Measurements from ENCODE around the gene MRAP2. TPM values are rescaled to one million over a fixed set of nuclear protein-coding genes. Genes with fewer than 3 reads are reported as not detected.
"Not testable (repeated sequence)": the region's sequence is repeated elsewhere in the genome, so short reads cannot be mapped to it uniquely, and the experiment has no call there.

MRAP2 gene
- polyA plus RNA-seq, 1 donor from 2014 or later, result 1.0 TPM

DNA sequence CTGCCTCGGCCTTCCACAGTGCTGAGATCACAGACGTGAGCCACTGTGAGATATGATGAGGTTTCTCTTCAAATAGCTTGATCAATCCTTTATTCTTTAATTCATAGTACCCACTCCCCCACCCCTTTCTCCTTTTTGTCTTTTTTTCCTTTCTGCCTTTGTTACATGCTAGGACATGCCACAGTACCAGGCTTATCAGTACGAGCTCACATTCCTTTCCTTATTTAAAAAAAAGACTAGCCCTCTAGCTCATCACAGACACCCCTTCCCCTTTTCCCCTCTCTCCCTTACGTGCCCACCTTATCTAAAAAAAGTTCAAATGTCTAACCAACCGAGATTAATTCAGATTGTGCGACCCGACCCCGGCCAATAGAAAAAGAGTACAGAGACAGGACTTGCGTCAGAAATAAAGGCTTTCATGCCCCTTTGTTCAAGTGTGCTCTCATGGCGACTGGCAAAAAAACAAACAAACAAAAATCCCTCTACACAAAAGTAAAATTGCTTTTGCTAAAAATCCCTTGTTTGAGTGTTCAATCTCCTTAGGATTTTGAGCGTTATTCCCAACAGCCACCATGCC lies 49.2 kb downstream of the MRAP2 start:
- Histone ChIP-seq H3K27ac (ENCODE audit: low read length) (no peak overlapping the region), H3K36me3 (ENCODE audit: insufficient read depth, low read length) (no peaks in the 10 kb centered on the region), H3K9me3 (ENCODE audit: low read length) (no peaks in the 10 kb centered on the region), H2AFZ (ENCODE audit: low read depth, low read length) (no peak overlapping the region), H3K4me2 (ENCODE audit: low read length) (no peak overlapping the region), H3K9me2 (ENCODE audit: insufficient read depth, low read length) (no peaks in the 10 kb centered on the region), H4K20me1 (ENCODE audit: insufficient read depth) (no peaks in the 10 kb centered on the region), H3K27me3 (ENCODE audit: insufficient read depth, low read depth, low read length) (no peaks in the 10 kb centered on the region), H3K9ac (ENCODE audit: low read length) (no peak overlapping the region), H3K4me3 (ENCODE audit: low read length) (no peak overlapping the region), H3K79me2 (replicated peaks; ENCODE audit: insufficient read depth, low read length) (no peaks in the 10 kb centered on the region), H3F3A (ENCODE audit: insufficient read depth, low read length, poor library complexity, severe bottlenecking) (no peaks in the 10 kb centered on the region)
- no peak for TF ChIP-seq RAD21 (conservative IDR thresholded peaks at IDR 0.05)
- TF ChIP-seq EZH2 (IDR thresholded peaks at IDR 0.05; ENCODE audit: borderline replicate concordance, insufficient read depth, low read length, poor library complexity, severe bottlenecking), result no peak
- TF ChIP-seq, protein P1, sequence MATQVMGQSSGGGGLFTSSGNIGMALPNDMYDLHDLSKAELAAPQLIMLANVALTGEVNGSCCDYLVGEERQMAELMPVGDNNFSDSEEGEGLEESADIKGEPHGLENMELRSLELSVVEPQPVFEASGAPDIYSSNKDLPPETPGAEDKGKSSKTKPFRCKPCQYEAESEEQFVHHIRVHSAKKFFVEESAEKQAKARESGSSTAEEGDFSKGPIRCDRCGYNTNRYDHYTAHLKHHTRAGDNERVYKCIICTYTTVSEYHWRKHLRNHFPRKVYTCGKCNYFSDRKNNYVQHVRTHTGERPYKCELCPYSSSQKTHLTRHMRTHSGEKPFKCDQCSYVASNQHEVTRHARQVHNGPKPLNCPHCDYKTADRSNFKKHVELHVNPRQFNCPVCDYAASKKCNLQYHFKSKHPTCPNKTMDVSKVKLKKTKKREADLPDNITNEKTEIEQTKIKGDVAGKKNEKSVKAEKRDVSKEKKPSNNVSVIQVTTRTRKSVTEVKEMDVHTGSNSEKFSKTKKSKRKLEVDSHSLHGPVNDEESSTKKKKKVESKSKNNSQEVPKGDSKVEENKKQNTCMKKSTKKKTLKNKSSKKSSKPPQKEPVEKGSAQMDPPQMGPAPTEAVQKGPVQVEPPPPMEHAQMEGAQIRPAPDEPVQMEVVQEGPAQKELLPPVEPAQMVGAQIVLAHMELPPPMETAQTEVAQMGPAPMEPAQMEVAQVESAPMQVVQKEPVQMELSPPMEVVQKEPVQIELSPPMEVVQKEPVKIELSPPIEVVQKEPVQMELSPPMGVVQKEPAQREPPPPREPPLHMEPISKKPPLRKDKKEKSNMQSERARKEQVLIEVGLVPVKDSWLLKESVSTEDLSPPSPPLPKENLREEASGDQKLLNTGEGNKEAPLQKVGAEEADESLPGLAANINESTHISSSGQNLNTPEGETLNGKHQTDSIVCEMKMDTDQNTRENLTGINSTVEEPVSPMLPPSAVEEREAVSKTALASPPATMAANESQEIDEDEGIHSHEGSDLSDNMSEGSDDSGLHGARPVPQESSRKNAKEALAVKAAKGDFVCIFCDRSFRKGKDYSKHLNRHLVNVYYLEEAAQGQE (IDR thresholded peaks at IDR 0.05; ENCODE audit: borderline replicate concordance), result no peak
- TF ChIP-seq, protein P2, sequence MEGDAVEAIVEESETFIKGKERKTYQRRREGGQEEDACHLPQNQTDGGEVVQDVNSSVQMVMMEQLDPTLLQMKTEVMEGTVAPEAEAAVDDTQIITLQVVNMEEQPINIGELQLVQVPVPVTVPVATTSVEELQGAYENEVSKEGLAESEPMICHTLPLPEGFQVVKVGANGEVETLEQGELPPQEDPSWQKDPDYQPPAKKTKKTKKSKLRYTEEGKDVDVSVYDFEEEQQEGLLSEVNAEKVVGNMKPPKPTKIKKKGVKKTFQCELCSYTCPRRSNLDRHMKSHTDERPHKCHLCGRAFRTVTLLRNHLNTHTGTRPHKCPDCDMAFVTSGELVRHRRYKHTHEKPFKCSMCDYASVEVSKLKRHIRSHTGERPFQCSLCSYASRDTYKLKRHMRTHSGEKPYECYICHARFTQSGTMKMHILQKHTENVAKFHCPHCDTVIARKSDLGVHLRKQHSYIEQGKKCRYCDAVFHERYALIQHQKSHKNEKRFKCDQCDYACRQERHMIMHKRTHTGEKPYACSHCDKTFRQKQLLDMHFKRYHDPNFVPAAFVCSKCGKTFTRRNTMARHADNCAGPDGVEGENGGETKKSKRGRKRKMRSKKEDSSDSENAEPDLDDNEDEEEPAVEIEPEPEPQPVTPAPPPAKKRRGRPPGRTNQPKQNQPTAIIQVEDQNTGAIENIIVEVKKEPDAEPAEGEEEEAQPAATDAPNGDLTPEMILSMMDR (IDR thresholded peaks at IDR 0.05; ENCODE audit: poor library complexity, severe bottlenecking), result no peak
- TF ChIP-seq POLR2AphosphoS5 (IDR thresholded peaks at IDR 0.05), result no peak
- TF ChIP-seq EP300 (conservative IDR thresholded peaks at IDR 0.05; ENCODE audit: poor library complexity, severe bottlenecking), result no peak
- TF ChIP-seq TAF1 (IDR thresholded peaks at IDR 0.05; ENCODE audit: low read depth), result no peak
- no peak for TF ChIP-seq MXI1 (conservative IDR thresholded peaks at IDR 0.05; ENCODE audit: poor library complexity, severe bottlenecking)
- TF ChIP-seq SMC3 (conservative IDR thresholded peaks at IDR 0.05; ENCODE audit: poor library complexity), result no peak

DNA sequence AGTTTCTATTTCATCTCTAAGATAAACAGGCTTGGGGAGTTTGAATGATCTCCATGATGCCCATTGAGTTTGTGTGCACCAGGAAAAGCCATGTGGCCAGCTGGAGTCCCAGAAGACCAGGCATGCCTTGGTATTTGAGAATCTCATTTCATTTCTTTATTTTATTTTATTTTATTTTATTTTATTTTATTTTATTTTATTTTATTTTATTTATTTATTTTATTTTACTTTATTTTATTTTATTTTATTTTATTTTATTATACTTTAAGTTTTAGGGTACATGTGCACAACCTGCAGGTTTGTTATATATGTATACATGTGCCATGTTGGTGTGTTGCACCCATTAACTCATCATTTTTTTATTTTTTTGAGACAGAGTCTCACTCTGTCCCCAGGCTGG lies 51.1 kb downstream of the MRAP2 start:
- not testable (repeated sequence) for H3K9me3 ChIP-seq (ENCODE audit: low read length); H3K27ac ChIP-seq (ENCODE audit: low read length); H3K4me3 ChIP-seq (ENCODE audit: low read length); H3K79me2 ChIP-seq (replicated peaks; ENCODE audit: insufficient read depth, low read length); H4K20me1 ChIP-seq (ENCODE audit: insufficient read depth); H3K9ac ChIP-seq (ENCODE audit: low read length); H3F3A ChIP-seq (ENCODE audit: insufficient read depth, low read length, poor library complexity, severe bottlenecking); H3K9me2 ChIP-seq (ENCODE audit: insufficient read depth, low read length); H3K27me3 ChIP-seq (ENCODE audit: insufficient read depth, low read depth, low read length); H3K36me3 ChIP-seq (ENCODE audit: insufficient read depth, low read length); H2AFZ ChIP-seq (ENCODE audit: low read depth, low read length); H3K4me2 ChIP-seq (ENCODE audit: low read length)

DNA sequence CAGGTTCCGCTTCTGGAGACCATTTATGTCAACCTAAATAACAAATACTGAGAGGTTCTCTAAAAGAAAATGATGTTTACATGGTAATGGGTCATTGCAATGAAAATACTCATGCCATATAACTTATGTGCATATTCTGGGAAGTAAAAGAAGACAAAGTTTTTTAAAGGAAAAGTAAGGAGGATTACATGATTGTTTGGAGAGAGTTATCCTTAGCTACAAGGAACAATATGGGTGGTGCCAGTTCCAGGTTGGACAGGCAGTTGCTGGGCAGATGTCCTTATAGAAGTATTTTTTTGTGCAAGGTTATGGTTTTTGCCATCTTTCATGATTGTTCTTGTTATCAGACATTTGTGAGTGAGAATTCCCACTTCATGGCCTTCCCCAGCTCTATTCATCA lies 52.5 kb downstream of the MRAP2 start:
- no peaks in the 10 kb centered on the region for H3F3A ChIP-seq (ENCODE audit: insufficient read depth, low read length, poor library complexity, severe bottlenecking)
- no peaks in the 10 kb centered on the region for H3K36me3 ChIP-seq (ENCODE audit: insufficient read depth, low read length)
- no peak overlapping the region for H3K4me2 ChIP-seq (ENCODE audit: low read length)
- H4K20me1 ChIP-seq (ENCODE audit: insufficient read depth), result no peaks in the 10 kb centered on the region
- no peak for TF ChIP-seq TAF1 (IDR thresholded peaks at IDR 0.05; ENCODE audit: low read depth)
- no peak for TF ChIP-seq SMC3 (conservative IDR thresholded peaks at IDR 0.05; ENCODE audit: poor library complexity)
- TF ChIP-seq POLR2AphosphoS5 (IDR thresholded peaks at IDR 0.05), result no peak
- TF ChIP-seq, protein P1 (IDR thresholded peaks at IDR 0.05; ENCODE audit: borderline replicate concordance), result no peak
- TF ChIP-seq, protein P2 (IDR thresholded peaks at IDR 0.05; ENCODE audit: poor library complexity, severe bottlenecking), result no peak
- TF ChIP-seq EP300 (conservative IDR thresholded peaks at IDR 0.05; ENCODE audit: poor library complexity, severe bottlenecking), result no peak
- no peak for TF ChIP-seq MXI1 (conservative IDR thresholded peaks at IDR 0.05; ENCODE audit: poor library complexity, severe bottlenecking)
- TF ChIP-seq EZH2 (IDR thresholded peaks at IDR 0.05; ENCODE audit: borderline replicate concordance, insufficient read depth, low read length, poor library complexity, severe bottlenecking), result no peak
- TF ChIP-seq RAD21 (conservative IDR thresholded peaks at IDR 0.05), result no peak
- H3K9ac ChIP-seq (ENCODE audit: low read length), result no peak overlapping the region
- no peaks in the 10 kb centered on the region for H3K27me3 ChIP-seq (ENCODE audit: insufficient read depth, low read depth, low read length)
- H2AFZ ChIP-seq (ENCODE audit: low read depth, low read length), result no peak overlapping the region
- H3K9me2 ChIP-seq (ENCODE audit: insufficient read depth, low read length), result no peaks in the 10 kb centered on the region
- no peaks in the 10 kb centered on the region for H3K9me3 ChIP-seq (ENCODE audit: low read length)
- H3K79me2 ChIP-seq (replicated peaks; ENCODE audit: insufficient read depth, low read length), result no peaks in the 10 kb centered on the region
- H3K27ac ChIP-seq (ENCODE audit: low read length), result no peak overlapping the region
- H3K4me3 ChIP-seq (ENCODE audit: low read length), result no peak overlapping the region

All from neural cell (in vitro differentiated cells).